ENCODE results near the gene PANK1. TPM values are rescaled to one million over a fixed set of nuclear protein-coding genes. Genes with fewer than 3 reads are reported as not detected.

PANK1 gene
- total RNA-seq, 1 donor from 2014 or later: 7.9 TPM

GRCh38 chr10:89574368-89574767 lies 70.7 kb downstream of the PANK1 start:
- no peak overlapping the region for H3K27ac Mint-ChIP-seq (ENCODE audit: unreplicated experiment)

GRCh38 chr10:89567576-89568245 lies 77.3 kb downstream of the PANK1 start:
- Mint-ChIP-seq H3K9me3 (ENCODE audit: unreplicated experiment) (no peaks in the 10 kb centered on the region), H3K27ac (ENCODE audit: unreplicated experiment) (no peak overlapping the region), H3K36me3 (ENCODE audit: low read depth, unreplicated experiment) (no peaks in the 10 kb centered on the region), H3K4me1 (ENCODE audit: low read depth, unreplicated experiment) (no peaks in the 10 kb centered on the region), H3K27me3 (ENCODE audit: low read depth, unreplicated experiment) (no peaks in the 10 kb centered on the region), H3K4me3 (ENCODE audit: unreplicated experiment) (no peak overlapping the region)
- Histone ChIP-seq H3K9me3 (ENCODE audit: insufficient read depth, low read depth, low read length) (no peaks in the 10 kb centered on the region), H3K27ac (ENCODE audit: low read depth, low read length) (no peak overlapping the region), H3K4me3 (ENCODE audit: insufficient read depth, low read depth, low read length) (no peak overlapping the region), H3K36me3 (ENCODE audit: insufficient read depth, low read length) (no peaks in the 10 kb centered on the region), H3K4me1 (ENCODE audit: insufficient read depth, low read length) (no peaks in the 10 kb centered on the region), H3K79me2 (ENCODE audit: insufficient read depth, low read length) (no peaks in the 10 kb centered on the region), H3K27me3 (ENCODE audit: insufficient read depth, low read length) (peaks cover 2% of the 10 kb centered on the region), H3K4me2 (ENCODE audit: low read length) (no peak overlapping the region), H3K9ac (ENCODE audit: low read length) (no peak overlapping the region), H2AFZ (ENCODE audit: low read depth, low read length) (no peak overlapping the region), H4K20me1 (ENCODE audit: insufficient read depth, low read length) (no peaks in the 10 kb centered on the region)
- TF ChIP-seq EZH2 (IDR thresholded peaks at IDR 0.05; ENCODE audit: insufficient read depth, low read length) (no peak), CTCF (IDR thresholded peaks at IDR 0.05; ENCODE audit: insufficient read depth, low read depth, low read length) (no peak)
- FAIRE-seq (no peak), DNase-seq (ENCODE audit: low read depth) (no peak)

More at GRCh38 chr10:89574368-89574767, 70.7 kb downstream of the PANK1 start:
- H3K36me3 Mint-ChIP-seq (ENCODE audit: low read depth, unreplicated experiment): no peaks in the 10 kb centered on the region
- H3K27me3 Mint-ChIP-seq (ENCODE audit: low read depth, unreplicated experiment): no peaks in the 10 kb centered on the region
- no peaks in the 10 kb centered on the region for H3K4me1 Mint-ChIP-seq (ENCODE audit: low read depth, unreplicated experiment)
- peak overlapping the region; percentile 1 for H3K4me2 ChIP-seq (ENCODE audit: low read length)
- no peak overlapping the region for H3K4me3 ChIP-seq (ENCODE audit: insufficient read depth, low read depth, low read length)
- H3K4me1 ChIP-seq (ENCODE audit: insufficient read depth, low read length): peaks cover 10% of the 10 kb centered on the region
- H3K79me2 ChIP-seq (ENCODE audit: insufficient read depth, low read length): no peaks in the 10 kb centered on the region
- H3K27me3 ChIP-seq (ENCODE audit: insufficient read depth, low read length): no peaks in the 10 kb centered on the region
- H3K9me3 ChIP-seq (ENCODE audit: insufficient read depth, low read depth, low read length): no peaks in the 10 kb centered on the region
- no peaks in the 10 kb centered on the region for H3K36me3 ChIP-seq (ENCODE audit: insufficient read depth, low read length)
- no peak for FAIRE-seq
- H2AFZ ChIP-seq (ENCODE audit: low read depth, low read length): no peak overlapping the region
- no peak overlapping the region for H3K4me3 Mint-ChIP-seq (ENCODE audit: unreplicated experiment)
- no peak overlapping the region for H3K27ac ChIP-seq (ENCODE audit: low read depth, low read length)
- no peak overlapping the region for H3K9ac ChIP-seq (ENCODE audit: low read length)
- no peaks in the 10 kb centered on the region for H4K20me1 ChIP-seq (ENCODE audit: insufficient read depth, low read length)
- peak; percentile 61 for DNase-seq (ENCODE audit: low read depth)
- TF ChIP-seq EZH2 (IDR thresholded peaks at IDR 0.05; ENCODE audit: insufficient read depth, low read length): no peak
- TF ChIP-seq CTCF (IDR thresholded peaks at IDR 0.05; ENCODE audit: insufficient read depth, low read depth, low read length): no peak
- H3K9me3 Mint-ChIP-seq (ENCODE audit: unreplicated experiment): peaks cover 4% of the 10 kb centered on the region

- Histone ChIP-seq H2AFZ (ENCODE audit: low read depth, low read length) (no peak overlapping the region), H3K79me2 (ENCODE audit: insufficient read depth, low read length) (no peaks in the 10 kb centered on the region), H3K4me2 (ENCODE audit: low read length) (no peak overlapping the region), H4K20me1 (ENCODE audit: insufficient read depth, low read length) (no peaks in the 10 kb centered on the region), H3K4me1 (ENCODE audit: insufficient read depth, low read length) (no peaks in the 10 kb centered on the region), H3K9me3 (ENCODE audit: insufficient read depth, low read depth, low read length) (no peaks in the 10 kb centered on the region), H3K9ac (ENCODE audit: low read length) (no peak overlapping the region), H3K36me3 (ENCODE audit: insufficient read depth, low read length) (no peaks in the 10 kb centered on the region), H3K4me3 (ENCODE audit: insufficient read depth, low read depth, low read length) (no peak overlapping the region), H3K27me3 (ENCODE audit: insufficient read depth, low read length) (peaks cover 2% of the 10 kb centered on the region), H3K27ac (ENCODE audit: low read depth, low read length) (no peak overlapping the region)
- Mint-ChIP-seq H3K9me3 (ENCODE audit: unreplicated experiment) (no peaks in the 10 kb centered on the region), H3K36me3 (ENCODE audit: low read depth, unreplicated experiment) (no peaks in the 10 kb centered on the region), H3K27me3 (ENCODE audit: low read depth, unreplicated experiment) (no peaks in the 10 kb centered on the region), H3K4me1 (ENCODE audit: low read depth, unreplicated experiment) (no peaks in the 10 kb centered on the region), H3K4me3 (ENCODE audit: unreplicated experiment) (no peak overlapping the region), H3K27ac (ENCODE audit: unreplicated experiment) (no peak overlapping the region)
- DNase-seq (ENCODE audit: low read depth) (no peak), FAIRE-seq (no peak)
- TF ChIP-seq EZH2 (IDR thresholded peaks at IDR 0.05; ENCODE audit: insufficient read depth, low read length): no peak
- TF ChIP-seq CTCF (IDR thresholded peaks at IDR 0.05; ENCODE audit: insufficient read depth, low read depth, low read length): no peak
These were observed 78.0 kb downstream of the PANK1 start for GRCh38 chr10:89566992-89567391.
